ENCODE data around the gene FAM200C. TPM values are rescaled to one million over a fixed set of nuclear protein-coding genes. Genes with fewer than 3 reads are reported as not detected.

Gene FAM200C
- total and polyA plus RNA-seq, 2 of the 8 experiments (the other 6 are each of a cell fraction or from before 2014, with no cell fraction given), result 2.6 to 7.3 TPM

DNA sequence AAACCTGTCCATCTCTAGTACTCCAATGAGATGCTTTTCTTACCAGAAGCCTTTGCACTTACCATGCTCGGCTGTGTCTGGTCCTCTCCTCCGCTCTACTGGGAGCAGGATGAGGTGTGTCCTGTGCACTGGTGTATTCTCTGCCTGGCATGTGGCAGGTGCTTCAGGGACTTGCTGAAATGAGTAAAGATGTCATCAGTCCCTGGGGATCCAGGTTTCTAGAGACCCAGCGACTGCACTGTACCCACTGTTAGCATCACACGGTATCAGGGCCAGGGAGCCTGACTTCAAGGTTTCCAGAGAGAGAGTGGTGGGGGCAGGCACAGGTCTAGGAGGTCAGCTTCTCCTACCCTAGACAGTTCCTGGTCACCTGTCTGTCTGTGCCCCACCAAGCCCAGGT, 32.3 kb upstream of the FAM200C start:
- POLR2A ChIA-PET (ENCODE audit: partially characterized antibody), result no interaction called here
- H3K4me2 ChIP-seq (ENCODE audit: insufficient read depth in 1 of 2, low read depth in 2 of 2, low read length in 2 of 2), result no peak overlapping the region
- TF ChIP-seq TAF1 (IDR thresholded peaks at IDR 0.05; ENCODE audit: low read depth, low read length) (no peak), E2F6 (IDR thresholded peaks at IDR 0.05) (no peak)

More for the DNA sequence above, 32.3 kb upstream of the FAM200C start:
- Histone ChIP-seq H4K8ac (ENCODE audit: extremely low read depth, insufficient read depth, low read length) (peak overlapping the region; percentile 30; the same call in 1 of the 2 replicates), H3K18ac (ENCODE audit: extremely low read depth, low read length) (no peak overlapping the region), H3K14ac (ENCODE audit: insufficient read length) (no peak overlapping the region), H2AK5ac (ENCODE audit: low read depth, low read length) (no peak overlapping the region), H4K20me1 (replicated peaks in 1 of 2; ENCODE audit: control insufficient read depth in 1 of 2, insufficient read depth in 2 of 2, low read length in 2 of 2) (no peaks in the 10 kb centered on the region), H3K4me3 (ENCODE audit: extremely low read depth in 1 of 4, insufficient read depth in 2 of 4, low read depth in 3 of 4, low read length in 4 of 4) (no peak overlapping the region), H3K4ac (replicated peaks; ENCODE audit: insufficient read length, low read depth, low read length) (no peak overlapping the region), H2BK20ac (ENCODE audit: low read length) (no peak overlapping the region), H3K27me3 (replicated peaks in 1 of 4; ENCODE audit: control insufficient read depth in 3 of 4, extremely low read depth in 1 of 4, insufficient read depth in 3 of 4, low read length in 3 of 4) (no peaks in the 10 kb centered on the region), H3K4me1 (replicated peaks in 1 of 4; ENCODE audit: control insufficient read depth in 3 of 4, insufficient read depth in 4 of 4, low read length in 3 of 4) (no peaks in the 10 kb centered on the region; a peak in 1 of 7 replicates), H3K79me1 (ENCODE audit: low read depth, low read length) (no peaks in the 10 kb centered on the region), H3K9me3 (ENCODE audit: insufficient read depth in 2 of 2, low read depth in 1 of 2, low read length in 1 of 2) (no peaks in the 10 kb centered on the region), H2BK15ac (ENCODE audit: low read length) (no peak overlapping the region), H4K91ac (replicated peaks; ENCODE audit: insufficient read length, low read length) (no peak overlapping the region), H4K5ac (ENCODE audit: insufficient read length, low read depth, low read length) (no peak overlapping the region), H3K36me3 (ENCODE audit: control insufficient read depth in 2 of 4, insufficient read depth in 4 of 4, low read length in 3 of 4) (peaks cover 3 to 23% (median 14%) of the 10 kb centered on the region in 4 experiments), H3K23me2 (ENCODE audit: low read depth, low read length) (no peaks in the 10 kb centered on the region; the same call in 1 of the 2 replicates), H3K27ac (ENCODE audit: low read depth, low read length) (no peak overlapping the region), H3K9ac (replicated peaks in 1 of 4; ENCODE audit: extremely low read depth in 1 of 4, low read depth in 3 of 4, low read length in 3 of 4) (no peak overlapping the region), H2BK120ac (replicated peaks; ENCODE audit: low read depth, low read length) (no peak overlapping the region), H3K56ac (replicated peaks; ENCODE audit: insufficient read length, low read depth, low read length) (no peak overlapping the region), H2AFZ (ENCODE audit: low read length) (no peak overlapping the region), H3K79me2 (ENCODE audit: control insufficient read depth in 1 of 2, insufficient read depth in 2 of 2, low read length in 2 of 2) (no peaks in the 10 kb centered on the region), H2BK5ac (ENCODE audit: low read depth, low read length) (no peak overlapping the region), H3K23ac (ENCODE audit: insufficient read length) (no peak overlapping the region), H2BK12ac (ENCODE audit: low read depth, low read length) (no peak overlapping the region)
- DNase-seq (ENCODE audit: low read depth in 1 of 2, low spot score in 2 of 2) (no peak), FAIRE-seq (no peak)
- CTCF ChIA-PET (ENCODE audit: partially characterized antibody), result no interaction called here
- WGBS, 2 experiments (ENCODE audit: extremely low coverage in 1 of 2, insufficient coverage in 1 of 2, insufficient read length in 1 of 2, insufficient replicate concordance in 2 of 2, low coverage in 1 of 2, low lambda C conversion rate in 2 of 2, missing lambda C conversion rate in 1 of 2), result 92% methylated on average over 4 of the region's 4 CpGs; no CpG with 5 or more reads in 1 of the 2 experiments

Measured in H1 (cell line).